HG03469 (cell line): ENCODE results near the gene CNTNAP2.

Source experiments
- ATAC-seq: cut with Tn5 transposase; IDR thresholded peaks from one replicate; pipeline ENCODE4 v1.9.1; 2021; ENCODE audit warnings: mild to moderate bottlenecking, moderate library complexity, moderate number of reproducible peaks; ENCODE audit not compliant: unreplicated experiment

CNTNAP2 gene

GRCh38 chr7:146736446-146737190 is 620.0 kb downstream of the CNTNAP2 start:
- no peak for ATAC-seq

GRCh38 chr7:146740039-146740438 is 623.4 kb downstream of the CNTNAP2 start:
- ATAC-seq: no peak

- no peak for ATAC-seq
Observed at GRCh38 chr7:146741911-146742310, 625.3 kb downstream of the CNTNAP2 start.

GRCh38 chr7:146754385-146754784 is 637.8 kb downstream of the CNTNAP2 start:
- ATAC-seq: no peak

GRCh38 chr7:146755585-146755984 is 639.0 kb downstream of the CNTNAP2 start:
- no peak for ATAC-seq

DNA sequence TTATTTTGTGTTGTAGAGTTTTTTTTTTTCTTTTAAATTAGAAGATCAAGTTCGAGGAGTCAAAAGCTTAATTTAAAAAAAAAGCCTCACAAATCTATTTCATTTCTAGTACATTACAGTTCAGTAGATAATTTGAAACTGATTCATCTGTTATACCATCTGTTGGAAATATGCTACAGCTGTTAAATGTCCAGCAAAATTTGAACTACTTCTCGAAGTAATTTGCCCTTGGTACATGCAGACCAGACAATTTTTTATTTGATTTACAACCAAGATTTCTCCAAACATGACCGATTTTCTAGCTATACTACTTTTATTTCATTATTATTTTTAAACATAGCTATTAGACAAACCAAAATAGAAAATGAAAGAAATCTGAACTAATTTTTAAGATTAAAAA is 647.9 kb downstream of the CNTNAP2 start:
- ATAC-seq: no peak

DNA sequence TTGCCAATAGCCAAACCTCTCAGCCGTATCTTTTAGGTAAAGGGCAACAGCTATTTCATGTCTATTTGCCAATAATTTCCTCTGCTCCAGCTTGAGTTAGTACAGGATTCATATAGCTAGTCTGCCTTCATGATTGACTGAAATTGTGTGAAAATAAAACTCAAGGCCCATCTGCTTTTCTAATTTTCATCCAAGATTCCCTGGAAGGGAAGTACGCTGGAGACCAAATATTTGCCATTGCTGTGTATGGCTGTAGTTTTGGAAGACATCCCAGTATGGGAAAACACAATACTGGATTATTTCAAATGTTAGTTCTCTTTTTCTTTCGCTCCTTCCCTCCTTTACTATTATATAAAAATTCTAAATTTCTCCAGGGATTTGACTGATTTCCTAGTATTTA is 652.4 kb downstream of the CNTNAP2 start:
- no peak for ATAC-seq

DNA sequence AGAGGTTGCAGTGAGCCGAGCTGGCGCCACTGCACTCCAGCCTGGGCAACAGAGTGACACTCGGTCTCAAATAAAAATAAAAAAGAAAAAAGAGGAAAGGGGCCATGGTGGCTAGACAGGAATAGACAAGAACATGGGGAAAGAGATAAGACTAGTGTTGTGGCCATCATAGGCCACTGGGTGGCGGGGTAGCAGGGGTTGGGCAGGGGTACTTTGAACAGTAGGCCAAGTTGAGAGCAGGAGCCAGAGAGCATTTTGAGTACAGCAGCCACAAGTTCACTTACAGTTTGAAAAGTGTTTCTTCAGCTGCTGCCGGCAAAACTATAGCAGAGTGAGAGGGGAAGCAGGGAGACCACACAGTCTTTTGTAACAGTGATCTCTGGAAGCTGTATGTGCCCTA is 656.0 kb downstream of the CNTNAP2 start:
- ATAC-seq: no peak

GRCh38 chr7:146773506-146773905 is 656.9 kb downstream of the CNTNAP2 start:
- ATAC-seq: no peak

- ATAC-seq: no peak
Observed at GRCh38 chr7:146781352-146782116, 664.9 kb downstream of the CNTNAP2 start.

GRCh38 chr7:146787266-146787665 is 670.7 kb downstream of the CNTNAP2 start:
- ATAC-seq: no peak

DNA sequence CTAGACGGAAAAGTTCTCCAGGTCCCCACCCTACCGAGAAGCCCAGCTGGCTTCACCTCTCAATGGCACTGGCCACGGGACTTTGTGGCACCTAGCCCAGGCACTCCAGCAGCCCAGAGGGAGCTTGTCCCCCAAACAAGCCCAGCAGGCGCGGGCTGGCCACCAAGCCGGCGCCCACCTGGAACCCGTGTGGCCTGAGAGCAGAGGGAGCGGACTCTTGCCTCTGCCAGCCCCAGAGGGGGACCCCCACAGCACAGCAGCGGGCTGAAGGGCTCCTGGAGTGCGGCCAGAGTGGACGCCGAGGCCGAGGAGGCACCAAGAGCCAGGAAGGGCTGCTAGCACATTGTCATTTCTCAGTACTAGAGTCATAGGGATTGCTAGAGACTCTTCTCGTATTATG is 671.4 kb downstream of the CNTNAP2 start:
- ATAC-seq: no peak

GRCh38 chr7:146791344-146792285 is 675.0 kb downstream of the CNTNAP2 start:
- ATAC-seq: no peak

- ATAC-seq: no peak
Observed at GRCh38 chr7:146804620-146805019, 688.0 kb downstream of the CNTNAP2 start.

GRCh38 chr7:146805082-146805481 is 688.5 kb downstream of the CNTNAP2 start:
- no peak for ATAC-seq

DNA sequence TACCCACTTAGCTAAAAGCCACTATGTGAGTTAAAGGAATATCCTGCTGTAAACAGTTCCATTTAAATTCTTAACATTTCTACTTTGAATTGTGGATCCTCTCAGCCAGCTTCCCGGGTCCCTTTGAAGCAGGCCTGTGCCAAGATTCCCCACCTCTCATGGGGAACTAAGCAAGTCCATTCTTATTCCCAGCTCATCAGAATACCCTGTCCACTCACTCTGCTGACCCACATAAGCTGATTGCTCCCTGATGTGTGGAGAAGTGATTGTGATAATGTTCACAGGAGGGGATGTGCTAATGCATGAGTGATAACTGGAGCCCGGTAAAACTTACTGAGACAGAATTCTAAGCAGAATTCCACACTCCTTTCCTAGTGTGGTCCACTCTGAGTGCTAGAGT is 709.7 kb downstream of the CNTNAP2 start:
- no peak for ATAC-seq

- no peak for ATAC-seq
Observed at GRCh38 chr7:146830686-146831085, 714.1 kb downstream of the CNTNAP2 start.

GRCh38 chr7:146831875-146832274 is 715.3 kb downstream of the CNTNAP2 start:
- no peak for ATAC-seq

DNA sequence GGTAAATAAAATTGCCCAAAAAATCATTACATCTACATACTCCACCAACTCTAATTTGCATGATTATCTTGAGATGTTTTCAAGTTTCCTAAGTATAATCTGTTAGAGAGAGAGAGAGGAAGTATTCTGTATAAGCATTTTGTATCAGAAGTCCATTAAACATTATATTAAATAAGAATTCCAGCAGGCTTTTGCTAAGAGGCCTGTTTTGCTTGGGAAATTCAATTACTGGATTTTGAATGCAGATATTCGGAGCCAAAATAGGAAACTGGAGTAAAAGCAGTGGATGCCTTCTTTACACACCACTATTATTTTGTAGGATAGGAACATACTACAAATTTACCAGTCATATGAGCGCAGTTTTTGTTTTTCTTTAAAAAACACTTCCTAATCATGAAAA is 727.8 kb downstream of the CNTNAP2 start:
- ATAC-seq: no peak

DNA sequence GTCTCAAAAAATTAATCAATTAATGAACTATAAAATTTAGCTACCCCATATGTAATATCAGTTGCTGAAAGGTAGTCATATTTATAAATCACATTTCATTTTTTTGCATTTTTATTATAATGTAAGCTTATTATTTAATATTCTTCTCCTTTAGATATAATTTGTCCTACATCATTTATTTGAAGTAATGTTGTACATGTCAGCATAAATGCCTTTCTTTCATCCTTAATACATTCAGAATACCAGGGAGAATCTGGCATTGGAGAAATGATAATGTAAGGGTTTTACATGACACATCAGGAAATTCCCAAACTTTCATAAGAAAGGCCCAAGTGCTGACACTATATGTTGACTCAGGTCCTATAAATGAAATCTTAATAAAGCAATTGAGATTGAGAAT is 742.1 kb downstream of the CNTNAP2 start:
- ATAC-seq: no peak

DNA sequence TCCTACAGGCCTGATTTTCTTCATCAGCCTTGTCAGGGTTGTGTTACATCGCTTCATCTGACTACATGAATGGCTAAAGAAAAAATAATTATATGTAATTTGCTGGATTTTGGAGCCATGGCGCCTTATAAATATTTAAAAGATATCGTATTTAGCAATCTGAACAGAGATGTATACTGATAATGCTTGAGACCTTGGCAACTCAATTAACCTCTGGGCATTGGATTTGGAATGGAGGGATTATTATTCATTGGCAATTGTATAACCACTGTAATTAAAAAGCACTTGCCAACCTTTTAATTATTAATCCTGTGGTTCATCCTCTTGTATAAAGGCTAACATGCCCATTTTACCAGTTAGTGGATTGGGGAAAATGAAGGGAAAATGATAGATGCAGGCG is 745.1 kb downstream of the CNTNAP2 start:
- no peak for ATAC-seq
